GM12874 (cell line): ENCODE results near the gene HYPK.

Source experiments
- CTCF ChIP-seq: IDR thresholded peaks from 2 replicates; pipeline ENCODE4 v1.5.1; 2011; ENCODE audit warnings: low read depth, mild to moderate bottlenecking, control low read depth, low read length, moderate library complexity; ENCODE audit not compliant: insufficient read depth

The HYPK gene

GRCh38 chr15:43826029-43826507, 25.7 kb downstream of the HYPK start:
- no peak for TF ChIP-seq CTCF

- no peak for TF ChIP-seq CTCF
Measured at GRCh38 chr15:43826508-43827341, 26.3 kb downstream of the HYPK start, which contains the start of gene WDR76. WDR76 (plus strand) TSS chr15:43827002; CDS start chr15:43827033, 31 bp downstream.

GRCh38 chr15:43828061-43828657, 27.8 kb downstream of the HYPK start:
- no peak for TF ChIP-seq CTCF

- TF ChIP-seq CTCF = no peak
Measured at GRCh38 chr15:43845421-43845820, 45.0 kb downstream of the HYPK start.

GRCh38 chr15:43851251-43851650, 50.9 kb downstream of the HYPK start:
- no peak for TF ChIP-seq CTCF

GRCh38 chr15:43852607-43853006, 52.2 kb downstream of the HYPK start:
- no peak for TF ChIP-seq CTCF
